IPS-NIHi11 (cell line): ENCODE data around the gene HIVEP3.
"Not testable (repeated sequence)": the region's sequence is repeated elsewhere in the genome, so short reads cannot be mapped to it uniquely, and the experiment has no call there.

Experiments used
- DNase-seq: peaks from one replicate; pipeline ENCODE4 v3.0.0; 2012; ENCODE audit warnings: mixed read lengths, low spot score

The HIVEP3 gene

DNA sequence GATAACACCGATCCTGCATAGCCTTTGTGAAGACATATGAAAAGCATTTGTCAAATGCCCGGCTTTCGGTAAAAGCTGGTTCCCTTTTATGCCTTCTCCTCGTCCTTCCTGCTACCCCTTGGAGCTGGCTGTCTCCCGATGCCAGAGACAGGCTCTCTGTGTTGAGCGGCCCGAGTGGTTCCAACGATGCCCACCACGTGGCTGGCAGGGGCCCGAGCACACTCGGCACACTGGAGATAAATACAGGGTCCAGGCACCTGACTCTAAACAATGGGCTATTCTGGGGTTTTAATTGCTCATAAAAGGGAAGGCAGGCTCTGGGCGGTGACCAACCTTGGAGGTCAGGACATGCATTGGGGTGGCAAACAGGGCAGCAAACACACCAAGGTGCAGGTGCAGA is 207.1 kb downstream of the HIVEP3 start:
- DNase-seq: no peak

DNA sequence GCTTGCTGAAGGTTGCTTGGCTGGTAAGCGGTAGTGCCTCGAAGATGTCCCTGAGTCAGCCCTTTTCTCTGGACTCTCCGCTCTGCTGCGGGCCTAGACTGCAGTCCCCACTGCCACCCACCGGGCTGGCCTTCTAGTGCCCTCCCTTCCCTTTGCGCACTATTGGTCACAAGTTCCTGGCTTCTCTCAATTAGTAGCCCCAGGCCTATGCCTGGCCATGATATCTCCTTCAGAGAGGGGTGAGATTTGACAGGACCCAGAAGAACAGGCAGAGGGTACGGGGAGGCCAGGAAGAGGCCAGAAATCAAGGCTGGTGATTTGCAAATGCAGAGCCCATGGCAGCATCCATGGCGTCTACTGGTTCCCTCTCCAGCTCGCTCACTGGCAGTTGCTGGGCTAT is 207.7 kb downstream of the HIVEP3 start:
- DNase-seq: no peak

DNA sequence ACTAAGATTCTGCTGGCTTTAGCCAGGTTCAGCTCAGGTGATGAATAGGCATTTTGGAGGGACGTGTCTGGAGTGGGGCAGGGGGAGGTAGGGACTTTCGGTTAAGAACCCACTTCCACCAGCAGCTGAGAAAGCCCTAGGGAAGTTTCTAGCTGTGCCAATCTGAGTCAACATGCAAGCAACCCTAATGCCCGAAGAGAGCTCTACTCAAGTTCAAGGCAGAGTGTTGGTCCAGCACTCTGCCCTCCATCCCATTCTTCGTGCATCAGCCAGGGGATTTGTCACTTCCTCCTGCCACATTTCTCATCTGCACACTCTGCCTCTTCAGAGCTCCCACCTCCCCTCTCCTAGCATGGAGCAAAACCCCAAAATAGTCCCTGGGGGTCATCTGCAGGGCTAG is 208.8 kb downstream of the HIVEP3 start:
- DNase-seq: no peak

DNA sequence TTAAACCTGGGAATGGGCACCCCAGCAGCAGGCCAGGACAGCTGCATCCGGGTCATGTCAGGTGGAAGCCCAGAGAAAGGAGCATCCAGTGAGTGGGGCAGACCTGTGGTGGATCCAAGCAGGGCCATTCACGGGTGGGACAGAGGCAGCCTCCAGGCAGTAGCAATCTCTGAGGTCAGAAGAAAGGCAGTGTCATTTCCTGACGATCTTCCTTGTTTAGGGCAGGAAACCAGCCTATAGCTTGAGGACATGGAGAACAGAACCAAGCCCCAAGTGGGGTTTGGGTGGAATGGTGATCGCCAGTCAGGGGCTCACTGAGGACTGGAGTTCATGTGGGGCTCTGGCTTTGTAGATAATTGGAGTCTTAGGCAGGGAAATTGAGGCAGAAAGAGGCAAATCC is 209.4 kb downstream of the HIVEP3 start:
- DNase-seq: no peak

DNA sequence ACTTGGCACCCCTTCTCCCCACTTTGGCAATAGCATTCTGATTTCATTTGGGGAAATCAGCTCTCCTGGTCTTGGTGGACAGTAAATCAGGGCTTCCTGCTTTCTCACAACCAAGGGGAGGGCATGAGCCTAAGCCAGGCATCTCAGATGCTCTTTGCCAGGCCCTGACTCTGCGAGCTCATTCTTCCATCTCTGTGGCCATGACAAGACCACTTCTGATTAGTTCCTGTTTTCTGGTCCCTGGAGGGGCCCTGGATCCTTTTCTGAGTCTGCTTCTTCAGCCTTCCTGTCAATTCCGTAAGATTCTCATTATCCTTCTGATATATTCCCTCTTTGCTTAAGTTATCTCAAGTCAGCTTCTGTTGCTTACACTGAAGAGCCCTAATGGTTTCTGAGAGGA is 210.4 kb downstream of the HIVEP3 start:
- DNase-seq: no peak

DNA sequence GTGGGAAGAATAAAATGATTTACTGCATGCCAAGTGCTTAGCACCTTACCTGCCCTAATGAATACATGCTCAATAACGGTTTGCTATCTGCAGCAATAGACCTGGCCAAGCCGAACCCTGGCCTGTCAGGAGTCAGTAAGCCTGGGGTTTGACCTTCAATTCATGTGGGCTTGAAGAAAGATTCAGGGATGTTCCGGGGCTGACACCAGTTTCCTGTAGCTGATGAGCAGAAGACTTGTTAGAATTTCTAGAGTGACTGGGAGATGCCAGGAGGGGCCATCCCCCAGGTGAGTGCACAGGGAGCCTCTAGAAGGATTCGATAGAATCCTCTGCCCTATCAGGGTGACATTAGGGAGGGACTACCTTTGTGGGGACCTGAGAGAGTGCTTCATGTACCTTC is 210.9 kb downstream of the HIVEP3 start:
- DNase-seq: no peak

DNA sequence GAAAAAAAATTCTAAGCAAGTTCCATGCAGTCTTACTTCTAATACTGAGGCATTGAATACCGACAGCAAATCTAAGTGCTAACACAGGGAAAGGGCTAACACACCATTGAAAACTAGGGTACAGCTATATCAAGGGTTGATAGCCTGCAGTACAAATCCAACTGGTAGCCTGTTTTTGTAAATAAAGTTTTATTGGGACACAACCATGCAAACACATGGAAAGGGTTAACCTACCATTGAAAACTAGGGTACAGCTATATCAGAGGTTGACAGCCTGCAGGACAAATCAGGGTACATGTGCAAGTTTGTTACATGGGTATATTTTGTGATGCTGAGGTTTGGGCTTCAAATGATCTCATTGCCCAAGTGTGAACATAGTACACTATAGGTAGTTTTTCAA is 212.9 kb downstream of the HIVEP3 start:
- DNase-seq: no peak

DNA sequence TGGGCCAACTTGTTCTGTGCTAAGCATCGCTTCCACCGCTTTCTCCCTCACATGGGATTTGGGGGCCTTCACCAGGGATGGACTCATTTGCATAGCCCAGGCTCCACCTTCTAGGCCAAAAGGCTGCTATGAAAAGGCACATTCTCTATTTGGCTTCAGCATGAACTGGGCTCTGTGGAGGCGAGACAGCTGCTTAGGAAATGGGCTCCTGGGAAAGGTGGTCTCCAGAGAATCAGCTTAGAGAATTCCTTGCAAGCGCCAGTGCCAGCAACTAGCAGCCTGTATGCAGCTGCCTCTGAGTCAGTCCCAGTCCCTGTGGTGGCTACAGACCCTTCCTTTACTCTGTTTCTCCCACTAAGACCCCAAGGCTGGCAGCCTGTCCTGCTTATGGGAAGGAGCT is 214.5 kb downstream of the HIVEP3 start:
- no peak for DNase-seq

DNA sequence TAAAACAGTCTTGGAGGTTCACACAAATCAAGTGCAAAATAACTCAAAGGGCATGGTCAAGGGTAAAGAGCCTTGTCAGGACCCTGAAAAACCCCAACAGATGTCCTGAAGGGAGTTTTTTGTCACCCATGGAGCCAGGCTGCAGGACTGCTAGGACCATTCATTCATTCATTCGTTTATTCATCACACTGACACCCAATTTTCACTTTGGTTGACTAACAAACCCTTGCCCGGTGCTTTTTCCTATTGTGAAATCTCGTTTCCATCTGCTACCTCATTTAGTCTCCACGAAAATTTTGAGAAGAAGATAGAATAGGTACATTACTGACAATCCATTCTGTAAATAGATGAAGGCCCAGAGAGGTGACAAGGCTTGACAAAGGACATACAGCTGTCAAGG is 216.0 kb downstream of the HIVEP3 start:
- no peak for DNase-seq

DNA sequence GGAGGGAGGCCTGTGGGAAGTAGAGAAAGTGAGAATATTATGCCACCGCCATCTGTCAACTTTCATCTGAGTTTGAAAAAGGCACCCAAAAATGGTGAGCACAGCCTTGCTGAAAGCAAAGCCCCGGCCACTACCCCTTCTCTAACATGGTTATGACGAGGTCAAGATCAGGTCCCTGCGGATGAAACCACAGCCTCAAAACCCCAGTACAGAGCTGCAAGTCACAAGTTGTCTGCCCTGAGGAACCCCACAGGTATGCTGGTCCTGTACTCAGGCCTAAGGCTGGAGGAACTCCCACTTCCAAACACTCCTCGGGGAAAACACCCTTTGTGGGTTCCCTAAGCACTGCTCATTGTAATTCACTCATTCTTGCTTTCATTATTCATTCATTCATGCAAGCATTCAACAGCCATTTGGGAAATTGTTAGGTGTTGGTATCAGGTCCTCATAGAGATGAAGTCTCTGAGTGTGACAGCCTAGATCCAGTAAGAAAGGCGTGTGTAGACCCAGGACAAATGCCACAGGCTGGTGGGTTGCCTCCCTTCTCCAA is 217.7 kb downstream of the HIVEP3 start:
- no peak for DNase-seq

DNA sequence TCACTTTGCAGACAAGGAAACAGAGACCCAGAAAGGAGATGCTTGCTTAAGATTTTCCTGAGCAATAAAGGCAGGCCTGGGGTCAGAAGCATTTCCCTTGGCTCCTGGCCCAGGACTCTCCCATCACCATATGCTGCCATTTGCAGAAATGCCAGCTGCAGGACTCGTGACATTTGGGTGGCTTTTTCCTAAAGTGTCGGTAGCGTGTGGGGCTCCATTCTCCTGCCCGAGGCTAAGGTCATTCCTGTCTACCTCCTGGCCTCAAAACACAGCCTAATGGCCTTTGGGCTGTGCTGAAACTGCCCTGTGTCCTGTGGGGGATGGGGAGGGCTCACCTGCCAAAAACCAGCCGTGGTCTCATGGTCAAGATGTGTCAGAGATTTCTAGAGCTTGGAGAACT is 218.1 kb downstream of the HIVEP3 start:
- DNase-seq: no peak

DNA sequence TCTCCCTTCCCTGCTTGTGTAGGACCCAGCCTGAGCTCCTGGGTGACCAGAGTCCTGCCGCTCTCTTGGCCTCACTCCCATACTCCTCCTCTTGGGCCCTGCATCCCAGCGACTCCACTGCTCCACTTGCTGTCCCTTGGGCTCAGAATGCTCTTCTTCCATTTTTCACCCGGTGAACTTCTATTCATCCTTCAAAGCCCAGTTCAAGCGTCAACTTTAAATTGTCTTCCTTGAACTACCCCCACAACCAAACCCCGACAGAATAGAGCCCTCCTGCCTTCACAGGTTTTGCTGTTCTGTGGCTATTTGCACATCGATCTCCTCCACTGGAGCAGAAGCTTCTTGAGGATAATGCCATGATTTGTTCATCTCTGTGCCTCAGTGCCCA is 218.9 kb downstream of the HIVEP3 start:
- no peak for DNase-seq

DNA sequence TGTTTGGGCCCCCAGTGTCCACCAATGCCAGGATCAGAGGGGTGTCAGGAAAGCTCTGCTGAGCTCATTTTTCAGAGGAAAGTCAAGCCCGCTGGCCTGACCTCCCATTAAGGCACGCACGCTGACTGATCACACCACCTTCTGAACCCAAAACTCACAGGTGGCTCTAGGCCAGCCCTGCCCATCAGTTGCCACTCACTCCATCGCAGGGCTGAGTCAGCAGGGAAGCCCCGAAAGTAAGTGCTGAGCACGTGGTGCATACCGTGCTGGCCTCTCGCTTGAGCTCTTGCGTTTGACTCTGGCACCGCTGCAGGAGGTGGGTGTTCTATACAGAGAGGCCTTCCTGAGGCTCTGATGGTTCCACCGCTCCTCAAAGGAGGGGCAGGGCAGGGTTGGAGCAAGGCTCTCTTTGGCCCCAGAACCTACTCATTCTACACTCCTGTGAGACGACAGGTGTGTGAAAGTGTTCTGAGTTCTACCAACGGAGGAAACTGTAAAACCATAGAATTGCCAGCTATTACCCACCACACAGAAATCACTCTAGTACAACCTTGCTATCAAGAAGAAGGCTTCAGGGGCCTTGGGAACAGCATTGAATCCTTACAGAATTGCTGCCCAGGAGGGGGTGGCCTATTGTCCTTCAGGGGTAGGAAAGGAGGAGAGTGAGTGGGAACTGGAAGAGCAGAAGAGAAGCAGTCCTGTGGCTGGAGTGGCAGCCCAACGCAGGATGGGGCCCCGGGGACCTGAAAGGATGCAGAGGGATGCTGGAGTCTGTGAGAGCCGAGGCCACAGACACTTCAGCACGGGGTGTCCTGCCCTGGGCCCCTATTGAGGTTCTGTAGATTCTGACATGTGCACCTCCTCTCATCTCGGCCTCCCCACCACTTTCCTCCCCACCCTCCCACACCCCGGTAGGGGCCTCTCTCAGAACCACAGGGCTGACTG is 219.5 kb downstream of the HIVEP3 start:
- DNase-seq: no peak

DNA sequence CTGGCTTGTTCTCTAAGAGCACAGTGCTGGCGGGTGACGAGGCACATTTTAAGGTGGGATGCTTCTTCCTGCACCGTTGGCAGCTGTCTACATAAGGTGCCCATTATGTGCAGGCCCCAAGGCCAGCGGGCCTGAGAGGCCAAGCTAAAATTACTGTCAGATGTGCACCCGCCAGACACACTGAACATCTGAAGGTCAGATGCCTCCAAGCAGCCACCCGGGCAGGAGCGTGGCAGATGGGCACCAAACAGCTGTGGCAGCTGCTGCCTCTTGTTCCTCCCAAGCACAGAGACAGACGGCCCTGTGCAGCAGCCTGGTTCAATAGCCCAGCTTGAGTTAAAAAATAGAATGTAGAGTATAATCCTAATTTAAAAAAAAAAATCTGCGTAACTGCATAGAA is 222.3 kb downstream of the HIVEP3 start:
- DNase-seq: no peak

DNA sequence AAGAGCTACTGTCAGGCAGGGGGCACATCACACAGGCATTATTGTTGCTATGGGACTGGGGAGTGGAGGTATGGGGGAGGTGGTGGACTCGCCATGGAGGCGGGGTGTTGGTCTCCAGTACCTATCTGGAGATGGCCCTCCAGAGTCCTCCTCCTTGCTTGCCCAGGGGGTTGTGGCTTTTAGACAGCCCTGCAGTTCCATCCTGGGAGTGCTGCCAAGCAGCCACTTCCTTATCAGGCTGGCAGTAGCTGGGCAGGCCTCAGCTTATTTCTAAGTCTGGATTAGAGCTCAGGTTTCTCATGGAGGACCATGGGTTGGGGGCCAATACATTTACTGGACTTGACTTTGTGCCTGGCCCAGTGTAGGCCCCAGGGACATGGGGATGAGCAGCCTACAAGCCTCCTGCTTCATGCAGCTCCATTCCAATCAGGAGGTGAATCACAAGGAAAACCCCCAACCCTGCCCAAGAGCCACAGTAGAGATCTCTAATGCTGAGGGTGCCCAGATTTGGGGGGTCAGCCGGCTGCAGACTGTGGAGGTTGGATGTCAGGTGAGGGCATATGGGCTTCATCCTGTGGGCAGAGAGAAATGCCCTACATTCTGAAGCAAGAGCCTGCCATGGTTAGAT is 223.5 kb downstream of the HIVEP3 start:
- no peak for DNase-seq

DNA sequence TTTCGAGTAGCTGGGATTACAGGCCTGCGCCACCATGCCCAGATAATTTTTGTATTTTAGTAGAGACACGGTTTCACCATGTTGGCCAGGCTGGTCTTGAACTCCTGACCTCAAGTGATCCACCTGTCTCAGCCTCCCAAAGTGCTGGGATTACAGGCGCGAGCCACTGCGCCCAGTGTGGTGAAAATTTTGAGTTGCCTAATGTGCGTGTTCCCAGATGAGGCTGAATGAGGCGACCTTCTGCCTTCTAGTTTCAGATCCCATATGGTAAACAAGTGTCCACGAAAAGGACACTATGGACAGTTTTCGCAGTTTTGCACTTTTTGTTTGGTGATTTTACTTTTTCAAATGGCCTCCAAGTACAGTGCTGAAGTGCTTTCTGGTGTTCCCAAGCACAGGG is 226.8 kb downstream of the HIVEP3 start:
- DNase-seq: not testable (repeated sequence)

DNA sequence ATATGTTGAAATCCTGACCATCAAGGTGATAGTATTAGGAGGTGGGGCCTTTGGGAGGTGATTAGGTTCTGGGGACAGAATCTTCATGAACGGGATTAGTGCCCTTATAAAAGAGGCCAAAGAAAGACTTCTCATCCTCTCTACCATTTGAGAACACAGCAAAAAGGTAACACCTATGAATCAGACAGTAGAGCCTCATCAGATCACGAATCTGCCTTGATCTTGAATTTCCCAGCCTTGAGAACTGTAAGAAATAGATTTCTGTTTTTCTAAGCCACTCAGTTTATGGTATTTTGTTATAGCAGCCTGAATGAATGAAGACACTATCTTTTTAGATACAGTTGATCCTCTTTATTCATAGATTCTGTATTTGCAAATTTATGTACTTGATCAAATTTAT is 227.3 kb downstream of the HIVEP3 start:
- no peak for DNase-seq

DNA sequence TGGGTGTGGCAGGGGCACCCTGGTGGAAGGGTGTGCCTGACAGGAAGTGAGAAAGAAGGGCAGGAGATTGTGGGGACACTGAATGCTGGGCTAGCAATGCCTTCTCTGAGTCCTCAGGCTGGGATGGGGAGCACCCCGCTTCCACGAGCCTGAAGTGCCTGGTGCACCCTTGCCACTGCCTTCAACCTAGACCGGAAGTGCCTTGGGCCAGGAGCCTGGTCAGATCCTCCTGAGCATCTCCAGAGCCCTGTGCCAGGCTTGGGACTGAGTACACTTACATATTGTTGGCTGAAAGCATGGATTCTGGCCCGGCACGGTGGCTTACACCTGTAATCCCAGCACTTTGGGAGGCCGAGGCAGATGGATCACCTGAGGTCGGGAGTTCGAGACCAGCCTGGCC is 228.4 kb downstream of the HIVEP3 start:
- no peak for DNase-seq

DNA sequence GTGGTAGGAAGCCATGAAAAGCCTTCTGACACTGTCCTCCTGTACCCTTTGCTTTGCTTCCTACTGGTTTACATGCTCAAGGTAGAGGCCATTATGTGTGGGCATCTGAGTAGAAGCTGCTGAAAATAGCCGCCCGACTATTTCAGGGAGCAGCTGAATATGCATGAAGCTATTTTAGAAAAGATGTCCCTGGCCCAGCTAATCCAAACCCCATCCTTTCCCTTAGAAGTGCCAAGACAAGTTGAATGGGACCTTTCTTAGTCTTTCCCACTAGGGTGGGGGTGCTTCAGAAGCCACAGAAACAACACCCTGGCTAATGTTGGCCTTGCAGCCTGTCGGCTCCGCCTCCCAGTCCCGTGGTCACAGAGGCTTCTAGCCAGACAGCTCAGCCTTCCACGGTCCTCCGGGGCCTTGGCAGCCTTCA is 229.2 kb downstream of the HIVEP3 start:
- no peak for DNase-seq

DNA sequence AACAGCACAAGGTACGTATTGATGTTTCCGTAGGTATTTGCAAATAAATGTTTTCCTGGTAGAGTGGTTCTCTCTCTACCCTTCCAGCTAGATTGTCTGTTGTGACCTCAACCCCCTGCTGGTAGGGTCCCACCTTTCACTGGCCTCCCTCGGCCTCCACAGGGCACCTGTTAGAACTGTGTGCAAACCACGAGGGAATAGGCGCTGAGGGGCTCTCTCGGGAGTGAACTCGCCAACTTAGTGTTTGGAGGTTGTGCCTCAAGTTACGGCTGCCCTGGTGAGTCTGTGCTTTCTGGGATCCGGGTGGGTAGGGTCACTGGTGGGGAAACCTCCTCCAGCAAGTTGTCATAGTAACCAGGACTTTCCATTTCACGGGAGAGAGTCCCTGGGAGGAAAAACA is 229.6 kb downstream of the HIVEP3 start:
- DNase-seq: no peak

DNA sequence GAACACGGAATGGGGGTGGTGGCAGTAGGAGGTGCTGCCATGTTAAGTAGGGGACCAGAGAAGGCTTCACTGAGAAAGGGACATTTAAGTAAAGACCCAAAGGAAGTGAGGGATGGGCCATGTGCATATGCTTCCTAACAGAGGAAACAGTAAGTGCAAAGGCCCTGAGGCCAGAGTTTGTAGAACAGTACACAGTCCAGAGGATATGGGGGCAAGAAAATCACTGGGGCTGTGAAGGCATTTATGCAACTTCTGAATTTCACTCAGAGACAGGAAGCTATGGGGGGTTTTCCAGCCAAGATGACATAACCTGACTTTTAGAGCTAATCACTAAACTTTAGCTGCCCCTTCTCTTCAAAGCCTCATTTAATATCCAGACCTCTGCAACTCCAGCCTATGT is 231.7 kb downstream of the HIVEP3 start:
- no peak for DNase-seq

DNA sequence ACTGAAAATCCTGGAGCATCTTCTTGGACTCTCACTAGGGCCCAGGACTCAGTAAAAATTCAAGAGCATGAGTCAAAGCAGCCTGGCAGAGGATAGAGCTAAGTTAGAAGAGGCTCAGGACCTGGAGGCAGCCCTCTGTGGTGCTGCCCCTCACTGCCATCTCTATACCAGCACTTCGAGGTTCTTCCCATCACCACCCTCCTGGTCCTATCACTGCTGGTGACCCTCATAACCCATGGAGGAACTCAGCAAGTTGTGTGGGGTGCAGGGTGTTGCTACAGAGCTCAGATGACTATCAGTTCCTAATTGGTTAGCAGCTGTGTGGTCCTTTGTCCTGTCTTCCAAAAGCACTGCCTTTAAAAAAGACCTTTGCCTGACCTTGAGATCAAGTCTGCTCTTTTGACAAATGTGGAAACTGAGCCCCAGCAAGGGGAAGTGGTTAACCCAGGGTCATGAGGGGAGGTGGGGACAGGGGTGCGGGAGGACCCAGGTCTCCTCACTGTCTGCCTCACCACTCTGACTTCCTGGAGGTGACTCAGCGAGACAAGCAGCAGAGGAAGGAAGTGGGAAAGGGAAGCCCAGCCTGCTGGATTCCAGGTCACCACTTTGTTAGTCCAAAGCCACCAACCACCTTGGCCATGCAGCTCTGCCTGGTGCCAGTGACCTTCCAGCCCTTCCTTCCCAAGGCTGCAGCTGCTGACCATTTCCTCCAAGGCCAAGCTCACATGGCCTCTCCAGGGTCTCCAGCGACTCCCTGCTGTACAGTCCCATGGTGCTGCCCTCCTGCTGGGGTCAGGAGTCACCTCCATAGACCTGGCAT is 234.8 kb downstream of the HIVEP3 start:
- no peak for DNase-seq
